ENCODE measurements around the gene ZFPM1. TPM values are rescaled to one million over a fixed set of nuclear protein-coding genes. Genes with fewer than 3 reads are reported as not detected.
A peak's percentile ranks its signal among the peaks of the same experiment; 100 is the strongest.

ZFPM1 gene
- total and polyA plus RNA-seq, 2 of the 8 experiments (the other 6 are each of a cell fraction or from before 2014, with no cell fraction given), result 0.74 to 4.8 TPM

- H3K23me2 ChIP-seq (ENCODE audit: low read depth, low read length), result no peaks in the 10 kb centered on the region; the same call in 1 of the 2 replicates
- WGBS, 2 experiments (ENCODE audit: extremely low coverage in 1 of 2, insufficient coverage in 1 of 2, insufficient read length in 1 of 2, insufficient replicate concordance in 2 of 2, low coverage in 1 of 2, low lambda C conversion rate in 2 of 2, missing lambda C conversion rate in 1 of 2), result 80% methylated on average over 20 of the region's 20 CpGs; no CpG with 5 or more reads in 1 of the 2 experiments
- no peak for TF ChIP-seq TBP (IDR thresholded peaks at IDR 0.05; ENCODE audit: low read depth, low read length)
- TF ChIP-seq SRF (IDR thresholded peaks at IDR 0.05; ENCODE audit: low read depth, low read length), result no peak
- no peak for TF ChIP-seq SIX5 (IDR thresholded peaks at IDR 0.05; ENCODE audit: low read depth, low read length)
- TF ChIP-seq POLR2AphosphoS5 (IDR thresholded peaks at IDR 0.05; ENCODE audit: low read depth, low read length), result no peak
- TF ChIP-seq KDM4A (IDR thresholded peaks at IDR 0.05; ENCODE audit: low read depth, low read length, severe bottlenecking), result no peak
- TF ChIP-seq CHD1 (IDR thresholded peaks at IDR 0.05; ENCODE audit: low read depth, low read length), result no peak
- TF ChIP-seq PHF8 (conservative IDR thresholded peaks at IDR 0.05; ENCODE audit: low read depth, low read length), result no peak
- no peak for TF ChIP-seq GABPA (IDR thresholded peaks at IDR 0.05; ENCODE audit: borderline replicate concordance, insufficient read depth, low read length)
- TF ChIP-seq YY1 (IDR thresholded peaks at IDR 0.05; ENCODE audit: low read depth, low read length), result no peak
- H2BK5ac ChIP-seq (ENCODE audit: low read depth, low read length), result no peak overlapping the region
- ChIA-PET POLR2A (ENCODE audit: partially characterized antibody) (interaction anchor here (0.9 kb wide), 1 partner anchor 8 kb away, joined by 4 read pairs; no protein-coding TSS in a partner anchor), CTCF (ENCODE audit: partially characterized antibody) (interaction anchor here (0.6 to 4.5 kb wide), 13 partner anchors 10 to 195 kb away, joined by 3 to 36 read pairs (median 5); no protein-coding TSS in a partner anchor)
- H2BK120ac ChIP-seq (replicated peaks; ENCODE audit: low read depth, low read length), result no peak overlapping the region
- peaks cover 0 to 4% of the 10 kb centered on the region in 2 experiments for H4K20me1 ChIP-seq (replicated peaks in 1 of 2; ENCODE audit: control insufficient read depth in 1 of 2, insufficient read depth in 2 of 2, low read length in 2 of 2)
- H3K18ac ChIP-seq (ENCODE audit: extremely low read depth, low read length), result no peak overlapping the region; the same call in 1 of the 2 replicates
- H3K4me2 ChIP-seq (ENCODE audit: insufficient read depth in 1 of 2, low read depth in 2 of 2, low read length in 2 of 2), result 0 out of 4 replicates have a peak overlapping the region, but pooled peaks of 1 of the 2 experiments have one; percentile 11
- H2BK12ac ChIP-seq (ENCODE audit: low read depth, low read length), result peak overlapping the region; percentile 17; the same call in 1 of the 2 replicates
- no peak overlapping the region for H2AFZ ChIP-seq (ENCODE audit: low read length)
- no peak for DNase-seq (ENCODE audit: low read depth in 1 of 2, low spot score in 2 of 2)
- H3K4ac ChIP-seq (replicated peaks; ENCODE audit: insufficient read length, low read depth, low read length), result no peak overlapping the region
- H3K27me3 ChIP-seq (replicated peaks in 1 of 4; ENCODE audit: control insufficient read depth in 3 of 4, extremely low read depth in 1 of 4, insufficient read depth in 3 of 4, low read length in 3 of 4), result peaks cover 0 to 8% (median 1%) of the 10 kb centered on the region in 4 experiments; a peak in 3 of 7 replicates
- no peak overlapping the region for H3K14ac ChIP-seq (ENCODE audit: insufficient read length)
- no peak overlapping the region for H3K9ac ChIP-seq (replicated peaks in 1 of 4; ENCODE audit: extremely low read depth in 1 of 4, low read depth in 3 of 4, low read length in 3 of 4)
- FAIRE-seq, result no peak
- H3K56ac ChIP-seq (replicated peaks; ENCODE audit: insufficient read length, low read depth, low read length), result no peak overlapping the region
- peaks cover 8 to 16% of the 10 kb centered on the region in 2 experiments; a peak in 3 of 4 replicates for H3K9me3 ChIP-seq (ENCODE audit: insufficient read depth in 2 of 2, low read depth in 1 of 2, low read length in 1 of 2)
- H4K8ac ChIP-seq (ENCODE audit: extremely low read depth, insufficient read depth, low read length), result no peak overlapping the region
- H4K91ac ChIP-seq (replicated peaks; ENCODE audit: insufficient read length, low read length), result peak overlapping the region; percentile 10
- H3K23ac ChIP-seq (ENCODE audit: insufficient read length), result no peak overlapping the region
- H2BK15ac ChIP-seq (ENCODE audit: low read length), result no peak overlapping the region
- no peaks in the 10 kb centered on the region for H3K79me1 ChIP-seq (ENCODE audit: low read depth, low read length)
- no peaks in the 10 kb centered on the region for H3K79me2 ChIP-seq (ENCODE audit: control insufficient read depth in 1 of 2, insufficient read depth in 2 of 2, low read length in 2 of 2)
- H4K5ac ChIP-seq (ENCODE audit: insufficient read length, low read depth, low read length), result no peak overlapping the region
- H3K4me1 ChIP-seq (replicated peaks in 1 of 4; ENCODE audit: control insufficient read depth in 3 of 4, insufficient read depth in 4 of 4, low read length in 3 of 4), result peaks cover 0 to 8% (median 3%) of the 10 kb centered on the region in 4 experiments; a peak in 2 of 7 replicates
- H3K36me3 ChIP-seq (ENCODE audit: control insufficient read depth in 2 of 4, insufficient read depth in 4 of 4, low read length in 3 of 4), result no peaks in the 10 kb centered on the region
- no peak overlapping the region for H3K4me3 ChIP-seq (ENCODE audit: extremely low read depth in 1 of 4, insufficient read depth in 2 of 4, low read depth in 3 of 4, low read length in 4 of 4)
- no peak overlapping the region for H2AK5ac ChIP-seq (ENCODE audit: low read depth, low read length)
- H3K27ac ChIP-seq (ENCODE audit: low read depth, low read length), result no peak overlapping the region
- 0 out of 2 replicates have a peak overlapping the region, but pooled peaks have one; percentile 61 for H2BK20ac ChIP-seq (ENCODE audit: low read length)
Measured at GRCh38 chr16:88540346-88540977, 87.4 kb downstream of the ZFPM1 start.
